OCI-LY7 (cell line): Measurements from ENCODE around the gene NME3.

ENCODE experiments used
- CTCF ChIP-seq: fragments of 200-600 bp; sonication (generic); conservative IDR thresholded peaks from 2 replicates; pipeline ENCODE4 v1.5.1; 2014; ENCODE audit warnings: mild to moderate bottlenecking, antibody characterized with exemption, low read length, moderate library complexity, mixed read lengths
- EZH2phosphoT487 ChIP-seq: fragments of 200-600 bp; sonication (generic); IDR thresholded peaks from 2 replicates; pipeline ENCODE4 v1.6.1; 2018; ENCODE audit warnings: low read depth, borderline replicate concordance, mild to moderate bottlenecking, mixed run types, antibody characterized with exemption, low read length, moderate library complexity, mixed read lengths

DNA sequence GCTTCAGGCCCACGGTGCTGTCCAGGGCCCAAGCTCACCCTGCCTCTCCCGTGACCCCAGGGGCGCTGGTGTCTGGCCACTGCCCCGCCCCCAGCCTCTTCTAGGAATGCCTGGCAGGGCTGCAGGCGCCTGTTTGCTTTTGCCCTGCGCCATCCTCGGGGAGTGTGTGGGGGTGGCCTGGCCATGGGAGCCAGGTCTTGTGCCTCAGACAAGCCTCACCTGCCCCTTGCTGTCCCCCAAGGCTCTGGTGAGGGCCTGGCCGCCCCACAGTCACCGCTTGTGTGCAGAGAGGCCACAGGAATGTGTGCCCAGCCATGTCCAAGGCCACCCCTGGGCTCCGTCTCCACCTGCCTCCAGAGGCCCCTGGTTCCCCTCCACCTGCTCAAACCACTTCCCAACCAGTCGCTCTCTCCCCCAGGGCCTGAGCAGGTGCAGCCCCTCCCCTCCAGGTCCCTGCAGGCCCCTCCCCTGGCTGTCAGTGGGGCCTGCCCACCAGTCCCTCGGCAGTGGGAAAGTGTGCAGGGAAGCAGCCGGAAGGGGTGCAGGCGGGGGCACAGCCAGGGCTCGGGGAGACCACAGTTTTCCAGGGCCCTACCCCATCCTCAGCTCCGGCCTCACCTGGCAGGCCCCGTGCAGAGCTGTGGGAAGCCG is 23.0 kb upstream of the NME3 start:
- TF ChIP-seq CTCF (no peak), EZH2phosphoT487 (no peak)
